ENCODE measurements around the gene PID1.

DNA sequence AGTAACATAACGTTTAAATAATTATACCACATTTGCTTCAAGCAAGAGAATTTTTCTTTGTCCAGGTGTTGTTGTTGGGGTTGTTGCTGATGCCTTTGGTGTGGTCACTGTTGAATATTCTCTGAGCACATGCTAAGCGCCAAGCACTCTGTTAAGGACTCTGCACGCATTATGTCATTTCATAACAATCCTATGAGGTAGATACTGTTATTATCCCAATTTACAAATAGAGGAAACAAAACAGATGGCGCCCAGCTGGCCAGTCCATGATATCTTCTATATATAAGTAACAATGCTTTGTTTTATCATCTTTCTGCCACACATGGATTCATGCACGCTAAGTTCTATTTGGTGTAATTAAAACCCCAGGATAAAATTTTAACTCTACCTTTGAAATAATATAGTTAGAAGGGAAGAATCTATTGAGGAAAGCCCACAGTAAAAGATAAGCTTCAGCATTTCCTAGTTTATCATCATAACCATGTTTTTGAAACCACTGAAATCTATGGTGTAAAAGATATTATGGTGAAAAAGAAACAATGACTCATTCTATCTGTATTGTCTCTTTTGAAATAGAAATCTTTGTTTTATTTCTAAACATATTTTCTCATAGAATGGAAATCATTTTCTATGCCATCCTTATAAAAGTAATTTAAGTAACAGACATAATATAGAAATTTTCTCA, 199.7 kb downstream of the PID1 start:
- TF ChIP-seq, protein P1, sequence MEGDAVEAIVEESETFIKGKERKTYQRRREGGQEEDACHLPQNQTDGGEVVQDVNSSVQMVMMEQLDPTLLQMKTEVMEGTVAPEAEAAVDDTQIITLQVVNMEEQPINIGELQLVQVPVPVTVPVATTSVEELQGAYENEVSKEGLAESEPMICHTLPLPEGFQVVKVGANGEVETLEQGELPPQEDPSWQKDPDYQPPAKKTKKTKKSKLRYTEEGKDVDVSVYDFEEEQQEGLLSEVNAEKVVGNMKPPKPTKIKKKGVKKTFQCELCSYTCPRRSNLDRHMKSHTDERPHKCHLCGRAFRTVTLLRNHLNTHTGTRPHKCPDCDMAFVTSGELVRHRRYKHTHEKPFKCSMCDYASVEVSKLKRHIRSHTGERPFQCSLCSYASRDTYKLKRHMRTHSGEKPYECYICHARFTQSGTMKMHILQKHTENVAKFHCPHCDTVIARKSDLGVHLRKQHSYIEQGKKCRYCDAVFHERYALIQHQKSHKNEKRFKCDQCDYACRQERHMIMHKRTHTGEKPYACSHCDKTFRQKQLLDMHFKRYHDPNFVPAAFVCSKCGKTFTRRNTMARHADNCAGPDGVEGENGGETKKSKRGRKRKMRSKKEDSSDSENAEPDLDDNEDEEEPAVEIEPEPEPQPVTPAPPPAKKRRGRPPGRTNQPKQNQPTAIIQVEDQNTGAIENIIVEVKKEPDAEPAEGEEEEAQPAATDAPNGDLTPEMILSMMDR (IDR thresholded peaks at IDR 0.05), result no peak
- TF ChIP-seq POLR2A (IDR thresholded peaks at IDR 0.05), result no peak
